NOMO-1 (cell line): ENCODE results near the gene ACSM2B.
"Not testable (repeated sequence)": the region's sequence is repeated elsewhere in the genome, so short reads cannot be mapped to it uniquely, and the experiment has no call there.

ENCODE experiments used
- DNase-seq, 2 experiments: peaks; one replicate each; lab custom pipeline; 2025; ENCODE audit not compliant: unreplicated experiment in 2 of 2; lab: John Stamatoyannopoulos, UW

The ACSM2B gene

DNA sequence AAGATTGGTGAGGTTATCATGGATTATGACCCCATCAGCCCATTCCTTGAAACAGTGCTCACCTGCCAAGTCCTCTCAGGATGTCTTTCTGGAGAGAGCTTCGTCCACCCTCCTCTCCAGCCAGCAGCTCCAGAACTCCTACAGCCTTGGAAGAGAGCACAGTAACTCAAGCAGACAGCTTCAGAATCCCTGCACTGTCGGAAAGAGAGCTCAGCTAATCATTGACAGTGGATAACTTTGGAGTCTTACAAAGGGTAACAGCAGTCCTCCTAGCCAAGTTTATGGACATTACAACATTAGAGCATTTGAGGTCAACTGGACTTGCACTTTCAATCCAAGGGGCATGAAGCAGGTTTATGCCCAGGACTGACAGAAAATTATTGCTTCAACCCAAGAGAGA, at the start of gene ACSM2B:
Gene ACSM2B (minus strand): TSS at position 223 of the 400 bp plus-strand sequence. CDS start 11,522 bp downstream, outside the sequence.
- DNase-seq, result not testable (repeated sequence)

DNA sequence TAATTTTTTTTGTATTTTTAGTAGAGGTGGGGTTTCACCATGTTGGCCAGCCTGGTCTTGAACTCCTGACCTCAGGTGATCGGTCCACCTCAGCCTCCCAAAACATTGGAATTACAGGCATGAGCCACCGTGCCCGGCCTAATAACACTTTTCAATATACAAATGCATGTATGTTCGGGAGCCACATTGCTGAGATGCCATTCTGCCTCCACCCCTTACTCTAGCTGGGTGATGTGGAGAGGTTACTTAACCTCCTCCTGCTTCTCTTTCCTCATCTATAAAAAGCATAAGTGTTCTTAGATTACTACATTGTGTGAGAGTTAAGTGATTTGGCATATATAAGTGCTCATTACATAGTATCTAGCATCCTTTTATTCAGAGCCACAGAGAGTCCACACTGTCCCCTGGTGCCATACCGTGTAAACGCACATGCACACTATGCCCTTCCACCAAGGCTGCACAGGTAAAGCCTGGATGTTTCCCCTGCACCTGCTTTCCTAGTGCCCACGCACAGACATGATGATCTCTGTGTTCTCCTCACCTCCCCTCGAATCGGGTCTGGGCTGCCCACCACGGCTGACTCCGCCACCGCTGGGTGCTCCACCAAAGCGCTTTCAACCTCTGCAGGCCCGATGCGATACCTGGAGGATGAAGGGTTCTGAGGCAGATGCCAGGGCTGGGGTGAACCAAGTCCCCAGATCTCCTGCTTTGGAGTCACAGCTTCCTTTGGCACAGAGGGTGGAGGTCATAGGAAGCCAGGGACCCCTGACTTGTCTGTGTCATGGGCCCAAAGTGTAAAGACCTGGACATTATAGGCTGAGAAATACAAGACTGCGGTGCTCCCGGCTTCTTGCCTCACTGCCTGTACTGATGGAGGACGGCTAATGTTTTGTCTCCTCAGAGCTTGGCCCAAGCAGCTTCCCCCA, 49.0 kb upstream of the ACSM2B start:
- no peak for DNase-seq

DNA sequence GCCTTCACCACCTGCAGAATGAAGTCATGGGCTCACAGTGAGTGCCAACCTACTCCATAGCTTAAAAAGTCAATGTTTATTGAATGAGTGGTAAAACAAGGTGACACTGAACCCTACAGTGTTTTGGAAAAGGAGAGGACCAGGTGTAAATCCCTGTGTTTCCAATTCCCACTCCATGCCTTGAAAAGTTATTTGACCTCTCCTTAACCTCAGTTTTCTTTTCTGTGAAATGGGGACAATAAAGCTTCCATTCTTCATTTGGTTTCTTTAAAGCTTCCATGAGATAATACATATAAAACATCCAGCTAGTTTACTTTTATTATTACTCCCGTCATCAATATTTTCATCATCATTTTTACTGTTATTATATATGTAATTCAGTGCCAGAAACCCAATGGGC, 48.0 kb upstream of the ACSM2B start:
- DNase-seq, result no peak

DNA sequence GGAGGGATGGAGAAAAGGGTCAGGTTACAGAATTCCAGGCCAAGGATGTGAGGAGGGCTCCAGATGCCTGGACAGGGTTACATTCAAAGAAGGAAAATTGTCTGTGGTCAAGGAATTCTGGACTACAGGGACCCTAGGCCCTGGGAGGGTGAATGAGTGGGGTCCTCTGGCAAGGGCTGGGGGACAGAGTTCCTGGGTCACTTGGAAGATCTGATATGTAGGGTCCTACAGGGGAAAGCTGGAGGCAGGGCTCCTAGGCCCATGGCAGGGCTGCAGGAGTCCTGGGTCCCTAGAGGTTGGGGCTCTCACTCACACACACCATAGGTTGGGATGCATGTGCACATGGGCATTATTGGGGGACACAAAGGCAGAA, 46.3 kb upstream of the ACSM2B start:
- no peak for DNase-seq

DNA sequence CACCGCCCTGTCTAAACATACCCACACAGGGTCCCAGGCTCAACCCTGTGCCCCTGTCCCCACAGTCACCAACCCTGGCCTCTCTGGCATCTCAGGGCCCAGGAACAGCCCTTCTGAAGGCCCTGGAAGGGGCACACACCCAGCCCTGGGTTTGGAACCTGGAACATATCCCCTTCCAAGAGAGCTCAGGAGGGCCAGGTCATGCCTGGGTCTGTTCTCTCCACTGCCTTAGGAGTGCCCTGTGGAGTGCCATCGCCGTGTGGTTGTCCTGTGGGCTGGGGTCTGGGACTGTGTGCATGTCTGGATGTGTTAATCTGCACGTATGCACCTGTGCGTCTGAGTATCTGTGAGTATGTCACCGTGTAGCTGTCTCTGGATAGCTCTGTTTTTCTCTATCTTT, 45.2 kb upstream of the ACSM2B start:
- no peak for DNase-seq

- DNase-seq, result no peak
Measured at GRCh38 chr16:20620770-20621169, 44.6 kb upstream of the ACSM2B start.

GRCh38 chr16:20620003-20620402, 43.8 kb upstream of the ACSM2B start:
- DNase-seq, result no peak

DNA sequence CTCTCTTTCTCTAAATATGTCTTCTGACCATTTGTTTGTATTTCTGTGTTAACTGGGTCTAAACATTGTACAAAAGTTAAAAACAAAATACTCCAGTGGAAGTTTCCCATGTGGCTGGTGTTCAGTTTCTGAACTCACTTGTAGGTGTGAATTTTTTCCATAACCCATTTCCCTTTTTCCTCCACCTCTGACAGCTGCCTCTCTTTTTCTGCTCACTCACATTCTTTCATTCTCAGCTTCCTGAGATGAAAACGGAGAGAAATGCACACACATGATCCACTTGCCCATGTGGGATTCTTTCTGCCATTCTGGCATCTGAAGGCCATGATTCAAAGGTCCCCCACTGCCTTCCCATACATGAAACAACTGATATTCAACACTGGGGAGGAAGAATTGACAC, 41.1 kb upstream of the ACSM2B start:
- no peak for DNase-seq

DNA sequence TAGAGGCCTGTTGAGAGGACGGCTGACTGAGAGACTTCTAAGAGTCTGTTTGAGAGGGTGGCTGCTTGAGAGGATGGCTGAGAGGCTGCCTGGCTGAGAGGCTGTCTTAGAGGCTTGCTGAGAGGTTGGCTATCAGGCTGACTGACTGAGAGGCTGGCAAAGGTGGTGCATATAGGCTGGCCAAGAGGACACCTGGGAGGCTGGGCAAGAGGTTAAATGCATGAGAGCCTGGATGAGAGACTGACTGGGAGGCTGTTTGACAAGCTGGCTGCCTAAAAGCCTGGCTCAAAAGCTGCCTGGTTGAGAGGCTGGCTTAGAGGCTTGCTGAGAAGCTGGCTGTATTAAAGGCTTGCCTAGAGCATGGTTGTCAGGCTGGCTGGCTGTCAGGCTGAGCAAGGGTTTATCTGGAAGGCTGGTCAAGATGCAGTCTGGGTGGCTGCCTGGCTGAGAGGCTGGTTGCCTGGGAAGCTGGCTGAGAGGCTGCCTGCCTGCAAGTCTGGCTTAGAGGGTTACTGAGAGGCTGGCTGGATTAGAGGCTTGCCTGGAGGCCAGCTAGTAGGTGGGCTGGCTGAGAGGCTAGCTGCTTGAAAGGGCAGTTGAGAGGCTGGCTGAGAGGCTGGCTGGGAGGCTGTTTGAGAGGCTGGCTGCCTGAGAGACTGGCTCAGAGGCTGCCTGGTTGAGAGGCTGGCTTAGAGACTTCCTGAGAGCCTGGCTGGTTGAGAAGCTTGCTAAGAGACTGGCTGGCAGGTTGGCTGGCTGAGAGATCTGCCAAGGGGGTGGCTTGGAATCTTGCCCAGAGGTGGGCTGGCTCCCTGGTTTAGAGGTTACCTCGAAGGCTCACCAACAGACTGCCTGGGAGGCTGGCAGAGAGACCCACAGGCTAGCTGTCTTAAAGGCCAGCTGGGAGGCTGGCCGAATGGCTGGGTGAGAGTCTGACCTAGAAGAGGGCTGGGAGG, 38.3 kb upstream of the ACSM2B start:
- DNase-seq, result no peak

- DNase-seq, result no peak
Measured at GRCh38 chr16:20613481-20614185, 37.5 kb upstream of the ACSM2B start.

- no peak for DNase-seq
Measured at GRCh38 chr16:20612551-20613480, 36.6 kb upstream of the ACSM2B start.

GRCh38 chr16:20611975-20612481, 35.9 kb upstream of the ACSM2B start:
- DNase-seq, result no peak

DNA sequence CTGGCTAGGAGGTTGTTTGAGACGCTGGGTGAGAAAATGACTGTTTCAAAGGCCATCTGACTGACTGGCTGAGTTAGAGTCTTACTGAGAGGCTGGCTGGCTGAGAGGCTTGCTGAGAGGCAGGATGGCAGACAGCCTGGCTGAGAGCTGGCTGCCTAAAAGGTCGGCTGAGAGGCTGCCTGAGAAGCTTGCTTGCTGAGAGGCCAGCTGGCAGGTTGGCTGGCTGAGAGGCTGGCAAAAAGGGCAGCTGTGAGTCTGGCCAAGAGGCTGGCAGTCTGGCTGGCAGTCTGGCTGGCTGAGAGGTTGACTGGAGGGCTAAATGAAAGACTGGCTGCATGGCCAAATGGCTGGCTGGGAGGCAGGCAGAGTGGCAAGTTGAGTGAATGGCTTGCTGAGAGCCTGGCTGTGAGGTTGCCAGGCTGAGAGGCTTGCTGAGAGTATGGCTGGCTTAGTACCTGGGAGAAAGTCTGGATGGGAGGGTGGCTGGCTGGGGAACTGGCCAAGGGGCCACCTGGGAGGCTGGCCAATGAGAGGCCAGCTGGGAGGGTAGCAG, 35.3 kb upstream of the ACSM2B start:
- DNase-seq, result no peak

GRCh38 chr16:20610892-20611349, 34.8 kb upstream of the ACSM2B start:
- DNase-seq, result no peak

GRCh38 chr16:20610211-20610891, 34.2 kb upstream of the ACSM2B start:
- no peak for DNase-seq

GRCh38 chr16:20602205-20602604, 26.0 kb upstream of the ACSM2B start:
- DNase-seq, result not testable (repeated sequence)

- DNase-seq, result not testable (repeated sequence)
Measured at GRCh38 chr16:20599475-20599874, 23.3 kb upstream of the ACSM2B start.

DNA sequence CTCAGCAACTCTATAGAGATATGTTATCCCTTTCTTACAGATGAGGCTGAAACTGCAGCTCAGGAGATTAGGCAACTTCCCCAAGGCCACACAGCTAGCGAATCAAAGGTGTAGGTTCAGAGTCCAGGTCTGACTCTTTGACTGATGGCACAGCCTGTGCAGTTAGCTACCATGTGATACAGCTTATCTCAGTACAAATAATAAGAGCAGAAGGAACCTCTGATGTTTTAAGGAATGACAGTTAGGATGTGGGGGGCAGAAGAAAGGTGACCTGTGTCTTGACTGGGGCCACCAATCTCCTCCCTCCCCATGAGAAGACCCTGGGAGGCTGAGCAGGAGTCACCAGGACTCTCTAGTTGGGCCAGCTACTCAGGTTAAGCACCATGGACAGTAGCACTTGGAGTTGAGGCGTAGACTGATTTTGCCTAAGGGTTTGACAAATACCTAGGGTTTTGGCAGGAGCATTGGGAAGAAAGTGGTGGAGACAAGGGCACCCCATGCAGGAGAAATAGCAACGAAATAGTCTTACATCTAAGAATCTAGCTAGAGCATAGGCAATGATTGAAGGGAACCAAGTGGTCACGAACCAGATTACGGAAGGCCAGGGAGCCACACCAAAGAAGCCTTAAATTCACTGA, 22.8 kb upstream of the ACSM2B start:
- no peak for DNase-seq
